Stimulated activated CD8-positive, alpha-beta memory T cell treated with anti-CD3 and anti-CD28 coated beads, Interleukin-4, amount 100 ng/mL, for 1 hour (primary cell): ENCODE data around the gene PGP.
A peak's percentile ranks its signal among the peaks of the same experiment; 100 is the strongest.

Experiments used
- DNase-seq, 2 donors: peaks; one replicate each; pipeline ENCODE4 v3.0.0-alpha.2; 2020; ENCODE audit warnings: low read depth in 2 of 2, low spot score in 1 of 2

The PGP gene

GRCh38 chr16:2200313-2200712, 14.3 kb downstream of the PGP start:
- DNase-seq, result no peak

DNA sequence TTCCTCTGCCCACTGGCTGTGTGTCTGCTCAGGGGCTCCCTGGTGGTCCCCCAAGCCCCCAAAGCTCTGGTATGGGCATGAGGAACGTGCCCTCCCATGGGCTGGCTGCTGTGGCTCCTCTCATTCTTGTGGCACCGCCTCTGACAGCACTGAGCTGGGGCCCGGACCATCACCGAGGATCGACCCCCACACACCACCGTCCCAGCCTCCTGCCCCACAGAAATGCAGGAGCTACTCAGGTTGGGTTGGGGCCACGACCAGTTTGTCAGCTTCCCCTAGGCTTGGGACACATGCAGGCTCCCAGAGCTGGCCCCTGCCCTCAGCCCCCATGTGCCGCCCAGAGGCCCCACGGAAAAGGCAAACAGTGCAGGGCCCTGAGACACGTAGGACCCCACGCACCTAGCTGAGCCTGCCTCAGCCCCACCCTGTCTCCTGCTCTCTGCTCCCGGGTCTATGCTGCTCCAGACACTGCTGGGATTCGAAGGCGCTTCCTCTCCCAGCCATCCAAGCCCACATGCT, 15.0 kb downstream of the PGP start:
- no peak for DNase-seq

GRCh38 chr16:2199095-2199494, 15.5 kb downstream of the PGP start:
- DNase-seq, result no peak

DNA sequence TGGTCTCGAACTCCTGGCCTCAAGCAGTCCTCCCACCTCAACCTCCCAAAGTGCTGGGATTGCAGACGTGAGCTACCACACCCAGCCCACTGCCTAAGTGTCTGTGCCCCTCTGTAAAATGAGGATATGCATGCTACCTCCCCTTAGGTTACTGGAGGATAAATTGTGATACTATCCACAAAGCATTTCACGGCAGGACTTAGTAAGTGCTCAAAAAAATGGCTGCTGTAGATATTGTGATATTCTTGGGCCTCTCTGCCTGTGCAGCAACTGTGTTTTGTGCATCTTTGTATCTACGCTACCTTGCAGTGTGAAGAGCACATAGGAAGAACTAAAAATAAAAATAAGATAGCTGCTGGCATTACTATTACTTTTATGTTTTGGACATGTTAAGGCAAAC, 16.4 kb downstream of the PGP start:
- no peak for DNase-seq

- DNase-seq, result no peak
Measured at GRCh38 chr16:2197765-2198164, 16.9 kb downstream of the PGP start.

DNA sequence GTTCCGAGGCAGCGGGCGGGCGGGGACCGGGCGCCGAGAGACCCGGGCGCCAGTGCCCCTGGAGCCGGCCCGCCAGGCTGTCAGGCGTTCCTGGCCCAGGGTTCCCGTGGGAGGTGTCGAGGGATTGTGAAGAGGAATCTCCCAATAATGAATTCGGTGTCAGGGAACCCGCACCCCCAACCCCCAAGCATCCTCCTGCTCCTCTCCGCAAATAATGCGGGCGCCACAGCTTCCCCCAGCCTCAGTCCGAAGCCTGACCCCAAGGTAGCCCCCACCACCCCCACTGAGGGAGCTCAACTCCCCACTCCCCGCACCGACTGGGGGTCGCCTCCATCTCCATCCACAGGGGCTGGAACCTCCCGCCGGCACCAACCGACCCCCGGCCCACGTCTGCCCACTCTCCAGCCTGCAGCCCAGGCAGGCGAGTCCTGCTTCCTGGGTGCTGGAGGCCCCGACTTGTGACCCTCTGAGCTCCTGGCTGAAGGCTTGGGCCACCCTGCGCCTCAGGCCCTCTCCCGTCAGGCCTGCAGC, 17.6 kb downstream of the PGP start:
- no peak for DNase-seq

- DNase-seq, result no peak
Measured at GRCh38 chr16:2196162-2196980, 18.3 kb downstream of the PGP start, which contains the start of gene CASKIN1. Gene CASKIN1, minus strand, starts transcription at chr16:2196605. Its CDS starts 173 bp downstream, at chr16:2196432.

GRCh38 chr16:2195322-2196161, 19.1 kb downstream of the PGP start:
- DNase-seq, result no peak

GRCh38 chr16:2194852-2195321, 19.8 kb downstream of the PGP start:
- DNase-seq, result peak in 1 of 2 donors; percentile 20

GRCh38 chr16:2194166-2194834, 20.3 kb downstream of the PGP start:
- no peak for DNase-seq

GRCh38 chr16:2191446-2191706, 23.3 kb downstream of the PGP start:
- DNase-seq, result no peak

GRCh38 chr16:2190659-2191445, 23.8 kb downstream of the PGP start:
- DNase-seq, result no peak

DNA sequence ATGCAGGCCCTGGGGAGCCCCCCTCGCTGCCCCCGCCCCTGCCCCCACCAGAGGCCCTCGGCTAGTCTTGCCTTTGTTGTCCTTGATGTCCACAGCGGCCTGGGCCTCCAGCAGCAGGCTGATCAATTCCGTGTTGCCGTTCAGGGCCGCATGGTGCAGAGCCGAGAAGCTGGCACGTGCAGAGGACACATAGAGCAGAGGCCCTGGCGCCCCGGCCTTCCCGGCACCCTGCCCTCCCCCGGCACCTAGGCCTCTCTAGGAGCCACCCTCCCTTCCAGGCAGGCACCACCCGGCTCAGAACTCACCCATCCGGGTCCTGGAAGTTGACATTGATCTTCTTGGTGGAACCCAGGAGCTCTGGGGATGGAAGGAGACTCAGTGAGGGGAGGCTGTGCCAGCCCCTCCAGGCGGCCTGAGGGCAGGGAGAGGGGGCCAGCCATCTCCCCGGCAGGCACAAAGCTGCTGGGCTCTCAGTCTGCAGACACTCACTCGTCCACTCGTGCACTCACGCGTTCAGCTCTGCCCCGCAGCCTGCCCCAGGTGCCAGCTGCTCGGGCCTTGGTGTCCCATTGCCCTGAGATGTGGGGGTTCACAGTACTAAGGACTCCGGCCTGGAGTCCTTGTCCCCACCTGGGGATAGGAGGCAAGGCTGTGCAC, 24.5 kb downstream of the PGP start:
- DNase-seq, result no peak

DNA sequence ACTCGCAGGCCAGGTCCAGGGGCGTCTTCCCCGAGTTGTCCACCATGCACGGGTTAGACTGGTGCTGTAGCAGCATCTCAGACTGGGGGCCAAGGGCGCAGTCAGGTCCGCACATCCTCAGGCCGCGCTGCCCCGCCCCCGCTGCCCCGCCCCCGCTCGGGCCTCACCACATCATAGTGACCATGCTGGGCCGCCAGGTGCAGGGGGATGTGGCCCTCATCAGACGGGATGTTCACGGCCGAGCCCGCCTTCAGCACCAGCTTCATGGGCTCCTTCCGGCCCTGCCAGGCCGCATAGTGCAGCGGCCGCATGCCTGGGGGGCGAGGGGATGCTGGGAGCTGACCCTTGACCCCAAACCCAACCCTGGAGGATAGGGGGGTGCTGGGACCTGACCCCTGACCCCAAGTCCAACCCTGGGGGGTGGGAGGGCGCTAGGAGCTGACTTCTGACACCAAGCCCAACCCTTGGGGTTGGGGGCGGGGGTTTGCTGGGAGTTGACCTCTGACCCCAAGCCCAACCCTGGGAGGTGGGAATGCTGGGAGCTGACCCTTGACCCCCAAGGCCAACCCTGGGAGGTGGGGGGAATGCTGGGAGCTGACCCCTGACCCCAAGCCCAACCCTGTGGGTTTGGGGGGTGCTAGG, 25.3 kb downstream of the PGP start:
- DNase-seq, result no peak

GRCh38 chr16:2188395-2188794, 26.2 kb downstream of the PGP start:
- DNase-seq, result no peak

DNA sequence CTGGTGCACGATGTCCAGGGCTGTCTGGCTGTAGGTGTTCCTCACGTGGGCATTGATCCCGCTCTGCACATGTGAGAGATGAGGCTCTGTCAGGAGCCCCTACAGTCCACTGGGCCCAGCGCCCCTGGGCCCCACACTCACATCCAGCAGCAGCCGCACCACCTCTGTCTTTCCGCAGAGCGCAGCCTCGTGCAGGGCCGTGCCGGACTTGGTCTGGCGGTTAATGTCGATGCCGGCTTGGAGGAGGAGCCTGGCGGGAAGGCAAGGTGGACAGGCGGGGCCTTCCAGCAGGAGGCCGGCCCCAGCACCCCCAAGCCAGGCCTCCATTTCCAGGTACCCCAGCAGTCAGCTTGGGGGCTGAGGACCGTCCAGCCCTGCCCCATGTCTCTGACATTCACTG, 27.4 kb downstream of the PGP start:
- DNase-seq, result no peak

DNA sequence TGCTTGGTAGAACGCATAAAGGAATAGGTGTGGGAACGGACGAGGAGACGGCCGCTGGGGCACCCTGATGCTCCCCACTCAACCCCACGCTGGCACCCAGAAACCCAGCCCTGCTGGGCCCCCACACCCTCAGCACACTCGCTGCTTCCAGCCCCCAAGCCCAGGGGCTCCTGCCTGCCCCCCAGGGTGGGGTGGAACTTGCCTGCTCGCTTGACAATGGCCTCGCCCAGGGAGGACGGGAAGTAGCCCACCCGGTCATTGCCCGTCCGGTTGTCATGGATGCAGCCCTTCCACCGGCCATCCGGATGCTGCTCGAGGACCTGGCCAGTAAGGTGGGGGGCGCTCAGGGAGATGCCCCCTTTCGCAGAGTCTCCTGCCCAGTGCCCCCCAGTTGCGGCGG, 28.1 kb downstream of the PGP start:
- no peak for DNase-seq

GRCh38 chr16:2186064-2186463, 28.6 kb downstream of the PGP start:
- DNase-seq, result no peak

DNA sequence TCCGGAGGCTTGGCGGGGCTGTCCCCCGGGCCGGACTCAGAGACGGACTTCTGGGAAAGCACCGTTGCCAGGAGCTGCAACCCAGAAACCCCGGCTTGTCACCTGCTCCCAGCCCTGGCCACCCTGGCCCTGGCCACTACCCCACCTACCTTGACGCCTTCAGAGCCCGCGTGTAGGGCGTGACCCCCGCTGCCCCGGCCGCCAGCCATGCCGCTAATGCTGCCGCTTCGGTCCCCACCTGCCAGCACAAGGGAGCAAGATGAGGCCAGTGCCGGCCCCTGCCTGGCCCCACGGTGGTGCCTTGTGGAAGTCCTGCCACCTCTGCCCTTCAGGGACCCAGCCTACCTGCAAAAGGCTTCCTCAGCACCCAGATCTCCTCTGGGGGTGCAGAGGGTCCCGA, 29.7 kb downstream of the PGP start:
- DNase-seq, result no peak

DNA sequence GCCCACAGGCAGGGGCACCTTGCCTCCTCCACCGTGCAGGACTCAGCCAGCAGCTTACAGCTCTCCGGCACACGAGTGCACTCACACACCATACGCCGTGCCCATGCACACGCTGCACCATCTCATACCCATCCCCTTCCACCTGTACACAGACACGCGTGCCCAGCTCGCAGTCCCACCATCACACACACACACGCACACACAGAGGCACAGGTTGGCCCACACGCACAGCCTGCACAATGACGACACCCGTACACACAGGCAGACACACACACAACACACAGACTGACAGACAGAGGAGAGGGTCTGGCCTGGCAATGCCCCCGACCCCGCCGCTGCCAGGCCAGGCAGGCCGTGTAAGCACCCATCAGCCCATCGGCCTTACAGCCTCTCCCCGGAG, 30.3 kb downstream of the PGP start:
- no peak for DNase-seq
